Suprapubic skin (tissue), 3 donors: Measurements from ENCODE around the gene GPR135.

Experiments used
- CTCF ChIP-seq, 2 donors: fragments of 200-600 bp in 1 of 2; fragments of 450-650 bp in 1 of 2; sonication (generic) in 1 of 2; IDR thresholded peaks; one replicate each; pipeline ENCODE4 v1.5.1; 2016 to 2019; ENCODE audit warnings: antibody characterized with exemption in 2 of 2, mild to moderate bottlenecking in 1 of 2, moderate library complexity in 1 of 2
- EP300 ChIP-seq: sonication (generic); formaldehyde crosslinking; IDR thresholded peaks from one replicate; pipeline ENCODE4 v1.6.1; 2017; ENCODE audit warnings: antibody characterized with exemption

- TF ChIP-seq CTCF (IDR thresholded peaks at IDR 0.05) (no peak), EP300 (no peak)
Measured at GRCh38 chr14:59461891-59462290, 3.3 kb downstream of the GPR135 start.
